ENCODE data around the gene NCKIPSD. TPM values are rescaled to one million over a fixed set of nuclear protein-coding genes. Genes with fewer than 3 reads are reported as not detected.

The NCKIPSD gene
- polyA plus RNA-seq, 1 of the 3 experiments (the other 2 are of a cell fraction) = 20.4 TPM

GRCh38 chr3:48682786-48683185 is 2.9 kb downstream of the NCKIPSD start:
- Histone ChIP-seq H3K4me2 (peak overlapping the region; percentile 99), H3K27me3 (ENCODE audit: insufficient read depth) (no peaks in the 10 kb centered on the region), H2AFZ (ENCODE audit: low read depth) (no peak overlapping the region), H3K79me2 (ENCODE audit: insufficient read depth) (peaks cover 26% of the 10 kb centered on the region), H3K9me2 (no peaks in the 10 kb centered on the region), H3K4me1 (ENCODE audit: control insufficient read depth in 1 of 2, insufficient read depth in 2 of 2, low read depth in 1 of 2, low read length in 1 of 2) (peaks cover 20 to 43% of the 10 kb centered on the region in 2 experiments), H3K9ac (no peak overlapping the region), H4K20me1 (ENCODE audit: insufficient read depth) (peaks cover 16% of the 10 kb centered on the region), H3F3A (replicated peaks; ENCODE audit: insufficient read depth) (peaks cover 13% of the 10 kb centered on the region), H3K4me3 (ENCODE audit: low read depth in 2 of 2, low read length in 1 of 2) (0 out of 4 replicates have a peak overlapping the region, but pooled peaks of 1 of the 2 experiments have one; percentile 96), H3K36me3 (replicated peaks in 1 of 2; ENCODE audit: control insufficient read depth in 1 of 2, insufficient read depth in 2 of 2, low read length in 1 of 2) (peaks cover 4 to 42% of the 10 kb centered on the region in 2 experiments), H3K9me3 (no peaks in the 10 kb centered on the region), H3K27ac (ENCODE audit: low read depth in 2 of 2, low read length in 1 of 2) (peak overlapping the region; percentile 49 to 82; a peak in 3 of 4 replicates)
- DNase-seq = no peak
- WGBS (ENCODE audit: low lambda C conversion rate) = 89% methylated on average over 9 of the region's 9 CpGs
- ChIA-PET CTCF (interaction anchor here (0.6 to 4.0 kb wide), 5 partner anchors 9 to 448 kb away, joined by 3 to 28 read pairs (median 3); partner anchors contain the start of genes CELSR3 and WDR6), POLR2A (interaction anchor here (1.2 to 2.1 kb wide), 2 partner anchors 20 to 34 kb away, joined by 4 to 6 read pairs; partner anchors contain the start of gene IP6K2)
- TF ChIP-seq, protein P1, sequence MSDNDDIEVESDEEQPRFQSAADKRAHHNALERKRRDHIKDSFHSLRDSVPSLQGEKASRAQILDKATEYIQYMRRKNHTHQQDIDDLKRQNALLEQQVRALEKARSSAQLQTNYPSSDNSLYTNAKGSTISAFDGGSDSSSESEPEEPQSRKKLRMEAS (IDR thresholded peaks at IDR 0.05; ENCODE audit: low read depth) = no peak
- no peak for TF ChIP-seq EP300 (IDR thresholded peaks at IDR 0.05; ENCODE audit: borderline replicate concordance in 1 of 2, low read depth in 1 of 2, low read length in 1 of 2)
- no peak for TF ChIP-seq USF2 (IDR thresholded peaks at IDR 0.05; ENCODE audit: borderline replicate concordance, low read depth, low read length)
- no peak for TF ChIP-seq EZH2phosphoT487 (IDR thresholded peaks at IDR 0.05; ENCODE audit: borderline replicate concordance, low read depth)
- no peak for TF ChIP-seq YY1 (IDR thresholded peaks at IDR 0.05; ENCODE audit: low read depth)

GRCh38 chr3:48681974-48682610 is 3.6 kb downstream of the NCKIPSD start:
- TF ChIP-seq, protein P2, sequence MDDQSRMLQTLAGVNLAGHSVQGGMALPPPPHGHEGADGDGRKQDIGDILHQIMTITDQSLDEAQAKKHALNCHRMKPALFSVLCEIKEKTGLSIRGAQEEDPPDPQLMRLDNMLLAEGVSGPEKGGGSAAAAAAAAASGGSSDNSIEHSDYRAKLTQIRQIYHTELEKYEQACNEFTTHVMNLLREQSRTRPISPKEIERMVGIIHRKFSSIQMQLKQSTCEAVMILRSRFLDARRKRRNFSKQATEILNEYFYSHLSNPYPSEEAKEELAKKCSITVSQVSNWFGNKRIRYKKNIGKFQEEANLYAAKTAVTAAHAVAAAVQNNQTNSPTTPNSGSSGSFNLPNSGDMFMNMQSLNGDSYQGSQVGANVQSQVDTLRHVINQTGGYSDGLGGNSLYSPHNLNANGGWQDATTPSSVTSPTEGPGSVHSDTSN (IDR thresholded peaks at IDR 0.05) = no peak
- TF ChIP-seq RFX5 (IDR thresholded peaks at IDR 0.05; ENCODE audit: low read length) (no peak), SIN3A (IDR thresholded peaks at IDR 0.05; ENCODE audit: borderline replicate concordance, low read depth, low read length) (no peak), EP300 (IDR thresholded peaks at IDR 0.05; ENCODE audit: borderline replicate concordance in 1 of 2, low read depth in 1 of 2, low read length in 1 of 2) (no peak), TCF12 (IDR thresholded peaks at IDR 0.05) (no peak), MEF2A (IDR thresholded peaks at IDR 0.05; ENCODE audit: borderline replicate concordance, low read depth) (no peak), MXI1 (IDR thresholded peaks at IDR 0.05; ENCODE audit: low read depth, low read length) (no peak), FOXJ3 (CRISPR knock-in tag; IDR thresholded peaks at IDR 0.05) (no peak), ELF1 (IDR thresholded peaks at IDR 0.05) (no peak), RXRA (IDR thresholded peaks at IDR 0.05; ENCODE audit: borderline replicate concordance, low read depth) (no peak), USF1 (IDR thresholded peaks at IDR 0.05; ENCODE audit: borderline replicate concordance, low read depth) (no peak), FOXM1 (IDR thresholded peaks at IDR 0.05; ENCODE audit: low read depth) (no peak), YY1 (IDR thresholded peaks at IDR 0.05; ENCODE audit: low read depth) (no peak), FOSL2 (IDR thresholded peaks at IDR 0.05; ENCODE audit: borderline replicate concordance, low read depth) (no peak), NRF1 (IDR thresholded peaks at IDR 0.05; ENCODE audit: low read depth, low read length) (no peak), RAD21 (IDR thresholded peaks at IDR 0.05; ENCODE audit: low read length) (no peak)
- TF ChIP-seq, protein P3, sequence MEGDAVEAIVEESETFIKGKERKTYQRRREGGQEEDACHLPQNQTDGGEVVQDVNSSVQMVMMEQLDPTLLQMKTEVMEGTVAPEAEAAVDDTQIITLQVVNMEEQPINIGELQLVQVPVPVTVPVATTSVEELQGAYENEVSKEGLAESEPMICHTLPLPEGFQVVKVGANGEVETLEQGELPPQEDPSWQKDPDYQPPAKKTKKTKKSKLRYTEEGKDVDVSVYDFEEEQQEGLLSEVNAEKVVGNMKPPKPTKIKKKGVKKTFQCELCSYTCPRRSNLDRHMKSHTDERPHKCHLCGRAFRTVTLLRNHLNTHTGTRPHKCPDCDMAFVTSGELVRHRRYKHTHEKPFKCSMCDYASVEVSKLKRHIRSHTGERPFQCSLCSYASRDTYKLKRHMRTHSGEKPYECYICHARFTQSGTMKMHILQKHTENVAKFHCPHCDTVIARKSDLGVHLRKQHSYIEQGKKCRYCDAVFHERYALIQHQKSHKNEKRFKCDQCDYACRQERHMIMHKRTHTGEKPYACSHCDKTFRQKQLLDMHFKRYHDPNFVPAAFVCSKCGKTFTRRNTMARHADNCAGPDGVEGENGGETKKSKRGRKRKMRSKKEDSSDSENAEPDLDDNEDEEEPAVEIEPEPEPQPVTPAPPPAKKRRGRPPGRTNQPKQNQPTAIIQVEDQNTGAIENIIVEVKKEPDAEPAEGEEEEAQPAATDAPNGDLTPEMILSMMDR (IDR thresholded peaks at IDR 0.05) = no peak
- H3K36me3 ChIP-seq (replicated peaks in 1 of 2; ENCODE audit: control insufficient read depth in 1 of 2, insufficient read depth in 2 of 2, low read length in 1 of 2) = peaks cover 0 to 39% of the 10 kb centered on the region in 2 experiments
- H4K20me1 ChIP-seq (ENCODE audit: insufficient read depth) = peaks cover 9% of the 10 kb centered on the region
- no peaks in the 10 kb centered on the region for H3K9me2 ChIP-seq
- peak overlapping the region in 1 of 2 experiments; percentile 82; a peak in 1 of 4 replicates for H3K27ac ChIP-seq (ENCODE audit: low read depth in 2 of 2, low read length in 1 of 2)
- peaks cover 26% of the 10 kb centered on the region for H3K79me2 ChIP-seq (ENCODE audit: insufficient read depth)
- H3K4me2 ChIP-seq = no peak overlapping the region
- no peak overlapping the region for H3K4me3 ChIP-seq (ENCODE audit: low read depth in 2 of 2, low read length in 1 of 2)
- H2AFZ ChIP-seq (ENCODE audit: low read depth) = no peak overlapping the region
- H3K9ac ChIP-seq = no peak overlapping the region
- DNase-seq = no peak
- peaks cover 20 to 39% of the 10 kb centered on the region in 2 experiments for H3K4me1 ChIP-seq (ENCODE audit: control insufficient read depth in 1 of 2, insufficient read depth in 2 of 2, low read depth in 1 of 2, low read length in 1 of 2)
- H3K9me3 ChIP-seq = no peaks in the 10 kb centered on the region
- WGBS (ENCODE audit: low lambda C conversion rate) = 98% methylated on average over 15 of the region's 17 CpGs
- H3F3A ChIP-seq (replicated peaks; ENCODE audit: insufficient read depth) = peaks cover 6% of the 10 kb centered on the region
- POLR2A ChIA-PET = interaction anchor here (1.3 kb wide), 1 partner anchor 19 kb away, joined by 6 read pairs; no protein-coding TSS in a partner anchor
- no peaks in the 10 kb centered on the region for H3K27me3 ChIP-seq (ENCODE audit: insufficient read depth)
- CTCF ChIA-PET = interaction anchor here (4.0 kb wide), 1 partner anchor 18 kb away, joined by 28 read pairs; the partner anchor contains the start of gene CELSR3
